Lung (tissue), 12 donors: ENCODE measurements around the gene RPL7A. TPM values are rescaled to one million over a fixed set of nuclear protein-coding genes. Genes with fewer than 3 reads are reported as not detected.

Experiments used
- ATAC-seq: fragments of 200-7000 bp; cut with Tn5 transposase; one replicate; pipeline ENCODE4 v1.9.1; 2020; ENCODE audit warnings: moderate number of reproducible peaks; ENCODE audit not compliant: insufficient read depth, low FRiP score
- DNase-seq, 3 donors: peaks; one replicate each; pipeline ENCODE4 v3.0.0-alpha.2; 2013 to 2017
- H3K27ac ChIP-seq, 2 donors: one replicate each; pipeline ENCODE4 v1.5.1; 2013; ENCODE audit warnings: mild to moderate bottlenecking in 2 of 2, moderate library complexity in 2 of 2, control low read depth in 1 of 2, inconsistent platforms in 1 of 2, low read depth in 1 of 2, low read length in 1 of 2
- H3K27me3 ChIP-seq, 3 donors: one replicate each; pipeline ENCODE4 v1.5.1; 2013; ENCODE audit warnings: low read length in 2 of 3; ENCODE audit not compliant: control insufficient read depth in 3 of 3, insufficient read depth in 3 of 3
- H3K36me3 ChIP-seq, 4 donors: one replicate each; pipeline ENCODE4 v1.5.1; 2013; ENCODE audit warnings: low read length in 4 of 4, mild to moderate bottlenecking in 1 of 4, moderate library complexity in 1 of 4; ENCODE audit not compliant: control insufficient read depth in 4 of 4, insufficient read depth in 4 of 4
- H3K4me1 ChIP-seq, 5 donors: one replicate each; pipeline ENCODE4 v1.5.1; 2013; ENCODE audit warnings: low read length in 5 of 5, mild to moderate bottlenecking in 2 of 5, moderate library complexity in 1 of 5; ENCODE audit not compliant: control insufficient read depth in 5 of 5, insufficient read depth in 5 of 5
- H3K4me3 ChIP-seq: one replicate; pipeline ENCODE4 v1.5.1; 2013; ENCODE audit warnings: mild to moderate bottlenecking, control low read depth, moderate library complexity
- H3K9ac ChIP-seq, 2 donors: one replicate each; pipeline ENCODE4 v1.5.1; 2013; ENCODE audit warnings: low read length in 2 of 2, control low read depth in 1 of 2; ENCODE audit not compliant: insufficient read depth in 1 of 2
- H3K9me3 ChIP-seq, 4 donors: one replicate each; pipeline ENCODE4 v1.5.1; 2013; ENCODE audit warnings: low read length in 3 of 4, mild to moderate bottlenecking in 1 of 4, moderate library complexity in 1 of 4; ENCODE audit not compliant: control insufficient read depth in 4 of 4, insufficient read depth in 3 of 4
- CTCF ChIP-seq: IDR thresholded peaks from 2 replicates; pipeline ENCODE4 v1.5.1; 2012; ENCODE audit warnings: mild to moderate bottlenecking; ENCODE audit errors: control extremely low read depth, extremely low read depth
- WGBS, 2 donors: extraction: QIAGEN DNeasy Blood & Tissue Kit; methylation state at CpG; one replicate each; pipeline ENCODE4 v1.1.7; 2013; 5-methylcytosine and 5-hydroxymethylcytosine counted together
- polyA plus RNA-seq, 2 donors: library from polyadenylated mRNA; stranded (reverse); fragments of 200-250 nt; gene quantifications; one replicate each; pipeline ENCODE4 v1.2.1, GENCODE V29; 2013
- total RNA-seq, 2 donors: library from RNA; depleted of rRNA in 1 of 2; stranded (reverse); fragments of >200 nt in 1 of 2; gene quantifications; one replicate each; pipeline ENCODE4 v1.2.1, GENCODE V29; 2014 to 2021
- donor health status: control.
- donor health status: control.
- donor health status: Bipolar disorder and iron deficiency.
- donor health status: healthy.
- donor health status: DM: yes; HTN: yes; CAD: no.

RPL7A gene
- total and polyA plus RNA-seq, 4 donors, result 1,412 to 3,573 (median 2,118) TPM

DNA sequence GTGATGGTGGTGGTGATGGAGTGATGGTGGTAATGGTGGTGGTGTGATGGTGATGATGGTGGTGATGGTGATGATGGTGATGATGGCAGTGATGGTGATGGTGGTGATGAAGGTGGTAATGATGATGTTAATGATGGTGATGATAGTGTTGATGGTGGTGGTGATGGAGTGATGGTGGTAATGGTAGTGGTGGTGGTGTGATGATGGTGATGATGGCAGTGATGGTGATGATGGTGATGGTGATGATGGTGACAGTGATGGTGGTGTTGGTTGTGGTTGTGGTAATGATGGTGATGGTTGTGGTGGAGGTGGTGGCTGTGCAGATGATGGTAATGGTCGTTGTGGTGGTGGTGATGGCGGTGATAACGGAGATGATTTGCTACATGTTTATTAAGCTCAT, 35.4 kb downstream of the RPL7A start:
- no peaks in the 10 kb centered on the region for H3K27me3 ChIP-seq
- no peak for DNase-seq
- no peak overlapping the region for H3K27ac ChIP-seq
- no peak for TF ChIP-seq CTCF
- no peak for ATAC-seq
- no peak overlapping the region for H3K9ac ChIP-seq
- no peaks in the 10 kb centered on the region for H3K4me1 ChIP-seq
- 91% methylated on average over 3 of the region's 3 CpGs for WGBS, 2 donors
- no peak overlapping the region for H3K4me3 ChIP-seq
- peaks cover 0 to 2% (median 0%) of the 10 kb centered on the region in 4 donors for H3K36me3 ChIP-seq
- no peaks in the 10 kb centered on the region for H3K9me3 ChIP-seq

DNA sequence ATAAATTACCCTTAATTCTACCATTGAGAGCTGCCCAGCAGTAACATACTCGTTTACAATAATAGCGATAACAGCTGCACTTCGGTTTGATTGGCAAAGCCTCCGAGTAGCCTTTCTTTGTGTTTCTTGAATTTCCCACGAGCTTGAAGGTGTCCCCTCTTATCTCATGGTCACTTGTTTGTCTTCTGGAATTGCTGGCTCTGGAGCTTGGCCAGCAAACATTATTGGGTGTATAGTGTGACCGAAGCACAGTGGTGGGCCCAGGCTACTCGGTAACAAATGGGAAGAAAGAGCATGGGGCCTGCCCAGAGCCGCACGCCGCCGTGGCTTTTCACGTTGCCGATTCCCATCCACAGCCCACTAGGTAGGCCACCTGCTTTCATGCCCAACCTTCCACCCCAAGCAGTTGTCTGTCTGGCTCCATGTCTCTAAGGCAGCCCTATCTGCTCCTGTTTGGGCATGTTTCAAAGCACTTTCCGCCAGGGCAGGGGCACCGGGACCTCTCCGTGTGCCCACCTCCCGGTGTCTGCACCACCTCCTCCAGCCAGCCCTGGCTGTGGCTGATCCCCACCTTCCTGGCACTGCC, 36.8 kb downstream of the RPL7A start:
- WGBS, 2 donors, result 88% methylated on average over 17 of the region's 17 CpGs
- Histone ChIP-seq H3K4me3 (no peak overlapping the region), H3K9ac (no peak overlapping the region), H3K36me3 (peaks cover 0 to 2% (median 0%) of the 10 kb centered on the region in 4 donors), H3K9me3 (no peaks in the 10 kb centered on the region), H3K27ac (no peak overlapping the region), H3K4me1 (no peaks in the 10 kb centered on the region), H3K27me3 (no peaks in the 10 kb centered on the region)
- no peak for TF ChIP-seq CTCF
- DNase-seq (no peak), ATAC-seq (no peak)

GRCh38 chr9:133385452-133385851, 37.4 kb downstream of the RPL7A start:
- Histone ChIP-seq H3K9me3 (no peaks in the 10 kb centered on the region), H3K4me1 (no peaks in the 10 kb centered on the region), H3K27me3 (no peaks in the 10 kb centered on the region), H3K9ac (no peak overlapping the region), H3K27ac (no peak overlapping the region), H3K4me3 (no peak overlapping the region), H3K36me3 (peaks cover 0 to 2% (median 0%) of the 10 kb centered on the region in 4 donors)
- no peak for ATAC-seq
- TF ChIP-seq CTCF, result no peak
- DNase-seq, result no peak
- 89 to 96% methylated on average over 13 to 14 of the region's 14 CpGs for WGBS, 2 donors

- DNase-seq (no peak), ATAC-seq (no peak)
- 83 to 87% methylated on average over 13 of the region's 13 CpGs for WGBS, 2 donors
- Histone ChIP-seq H3K4me3 (no peak overlapping the region), H3K9ac (no peak overlapping the region), H3K9me3 (no peaks in the 10 kb centered on the region), H3K27ac (no peak overlapping the region), H3K36me3 (peaks cover 0 to 2% (median 0%) of the 10 kb centered on the region in 4 donors), H3K4me1 (no peaks in the 10 kb centered on the region), H3K27me3 (no peaks in the 10 kb centered on the region)
- TF ChIP-seq CTCF, result no peak
These were observed 38.3 kb downstream of the RPL7A start for GRCh38 chr9:133386338-133386737.
